Activated CD8-positive, alpha-beta memory T cell treated with anti-CD3 and anti-CD28 coated beads, Interleukin-2, amount 50 U/mL, for 48 hours (primary cell): ENCODE data around the gene RAD51AP1.

ENCODE experiments used
- DNase-seq: peaks from one replicate; pipeline ENCODE4 v3.0.0-alpha.2; 2020

Gene RAD51AP1

GRCh38 chr12:4552191-4552590 lies 13.5 kb downstream of the RAD51AP1 start:
- no peak for DNase-seq

- DNase-seq: no peak
Observed at GRCh38 chr12:4553943-4554342, 15.3 kb downstream of the RAD51AP1 start.

DNA sequence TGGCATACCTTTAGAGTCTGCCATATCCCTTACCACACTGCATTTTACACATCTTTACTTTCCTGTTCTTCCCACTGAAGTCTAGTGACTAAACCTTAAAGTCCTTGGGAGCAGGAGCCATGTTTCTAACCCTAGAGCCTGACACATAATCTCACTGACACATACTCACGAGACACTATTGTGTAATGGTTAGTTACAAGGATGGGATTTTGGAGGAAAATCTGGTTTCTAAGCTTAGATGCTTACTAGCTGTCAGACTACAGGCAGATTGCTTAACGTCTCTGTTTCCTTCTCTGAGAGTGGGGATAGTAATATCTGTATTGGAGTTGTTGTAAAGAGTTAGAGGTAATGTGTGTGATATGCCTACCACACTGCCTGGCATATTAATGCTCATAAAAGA lies 17.1 kb downstream of the RAD51AP1 start:
- no peak for DNase-seq

DNA sequence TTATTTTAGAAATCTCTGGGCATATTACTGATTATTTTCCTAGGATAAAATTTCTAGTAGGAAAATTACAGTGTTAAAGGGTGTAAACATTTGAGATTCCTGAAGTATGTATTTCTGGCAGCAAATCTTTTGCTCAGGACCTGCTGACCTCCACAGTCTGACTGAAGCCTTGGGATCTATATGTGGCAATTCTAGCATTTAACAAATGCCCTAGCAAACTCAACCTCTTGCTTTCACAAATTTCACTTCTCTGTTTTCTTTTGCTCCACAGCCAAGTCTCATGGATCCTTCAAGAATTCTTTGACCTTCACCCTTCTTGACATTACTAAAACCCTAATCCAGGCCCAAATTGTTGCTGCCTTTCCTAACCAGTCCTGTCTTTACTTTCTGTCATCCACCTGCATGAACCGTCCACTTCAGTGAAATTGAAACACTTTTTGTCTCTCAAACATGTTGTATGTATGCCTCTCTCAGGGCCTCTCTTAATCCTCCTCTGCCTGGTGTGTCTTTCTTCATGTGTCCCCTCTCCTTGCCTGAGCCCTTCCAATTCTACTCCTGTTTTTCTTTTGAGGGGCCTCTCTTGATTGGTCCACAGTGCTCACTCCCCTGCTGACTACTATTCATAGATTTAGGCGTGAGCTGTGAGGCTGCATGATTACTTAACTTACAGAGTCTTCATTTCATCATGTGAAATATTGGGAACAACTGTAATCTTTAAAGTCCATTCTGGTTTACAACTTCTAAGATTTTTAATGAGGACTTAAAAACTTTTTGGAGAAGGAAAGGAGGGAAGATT lies 18.2 kb downstream of the RAD51AP1 start:
- DNase-seq: no peak

DNA sequence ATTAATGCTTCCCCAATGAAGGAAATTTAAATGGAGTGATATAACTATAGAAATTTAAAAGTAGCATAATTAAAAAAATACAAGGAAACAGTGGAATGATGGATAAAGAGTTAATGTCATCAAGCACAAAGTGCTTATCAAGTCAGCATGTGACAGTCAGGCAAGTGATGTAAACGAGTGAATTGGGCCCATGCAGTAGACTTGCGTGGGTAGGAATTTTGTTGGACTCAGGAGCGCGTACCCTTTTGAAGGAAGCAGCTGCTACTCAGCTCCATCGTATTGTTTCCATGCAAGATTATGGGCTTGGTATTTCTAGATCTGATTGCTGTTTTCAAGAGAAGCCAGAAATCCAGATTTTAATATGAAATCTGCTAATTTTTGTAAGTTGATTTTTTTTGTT lies 18.9 kb downstream of the RAD51AP1 start:
- DNase-seq: no peak

- DNase-seq: no peak
Observed at GRCh38 chr12:4558171-4558570, 19.5 kb downstream of the RAD51AP1 start.

DNA sequence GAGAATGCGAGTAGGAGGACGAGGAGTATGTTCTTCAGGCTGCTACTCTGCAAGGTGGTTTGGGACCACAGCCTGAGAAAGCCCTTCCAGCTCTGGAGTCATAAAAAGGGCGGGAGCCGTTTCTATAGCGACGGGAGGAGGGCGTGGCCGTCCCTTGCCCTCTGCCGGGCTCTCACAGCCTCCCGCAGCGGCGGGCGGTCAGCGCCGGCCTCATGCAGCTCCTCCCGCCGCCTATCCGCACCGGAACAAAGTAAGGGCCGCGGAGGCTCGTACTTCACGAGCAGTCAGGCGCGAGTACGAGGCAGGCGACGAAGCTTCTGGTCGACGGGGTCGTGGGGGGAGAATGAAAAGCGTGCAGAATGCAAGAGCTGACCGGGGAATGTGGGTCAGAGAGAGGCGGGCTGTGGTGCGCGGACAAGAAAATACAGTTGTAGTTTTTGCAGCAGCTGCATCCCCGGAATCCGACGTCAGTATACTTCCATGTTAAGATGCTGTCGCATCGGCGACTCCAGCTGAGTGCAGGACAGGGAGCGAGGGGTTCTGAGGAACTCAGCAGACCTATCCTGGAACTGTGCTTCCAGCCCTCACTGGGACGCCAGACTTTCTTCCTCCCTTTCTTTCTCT lies 23.5 kb downstream of the RAD51AP1 start, which contains the start of gene DYRK4:
Gene DYRK4 (plus strand): TSS at position 175 of the 624 bp plus-strand sequence. CDS start 38 bp downstream, at position 213.
- DNase-seq: peak; percentile 52

- no peak for DNase-seq
Observed at GRCh38 chr12:4563336-4563735, 24.6 kb downstream of the RAD51AP1 start.

DNA sequence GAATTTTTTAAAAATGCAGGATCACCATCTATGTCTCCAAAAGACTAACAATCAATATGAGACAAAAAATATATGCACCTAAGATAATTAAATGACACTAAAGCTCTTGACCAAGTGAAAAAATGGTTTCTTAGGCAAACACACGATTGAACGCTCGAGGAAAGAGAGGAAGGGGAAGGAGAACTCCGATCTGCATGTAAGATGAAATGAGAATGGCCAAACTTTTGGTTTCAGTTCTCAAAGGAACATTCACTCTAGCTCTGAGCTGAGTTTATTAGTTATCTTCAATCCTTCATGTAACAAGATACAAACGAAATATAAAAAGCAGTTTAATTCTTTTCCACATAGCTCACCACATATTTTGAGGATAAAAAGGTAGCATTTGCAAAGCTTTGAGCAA lies 26.1 kb downstream of the RAD51AP1 start:
- no peak for DNase-seq

GRCh38 chr12:4566474-4566873 lies 27.8 kb downstream of the RAD51AP1 start:
- no peak for DNase-seq

DNA sequence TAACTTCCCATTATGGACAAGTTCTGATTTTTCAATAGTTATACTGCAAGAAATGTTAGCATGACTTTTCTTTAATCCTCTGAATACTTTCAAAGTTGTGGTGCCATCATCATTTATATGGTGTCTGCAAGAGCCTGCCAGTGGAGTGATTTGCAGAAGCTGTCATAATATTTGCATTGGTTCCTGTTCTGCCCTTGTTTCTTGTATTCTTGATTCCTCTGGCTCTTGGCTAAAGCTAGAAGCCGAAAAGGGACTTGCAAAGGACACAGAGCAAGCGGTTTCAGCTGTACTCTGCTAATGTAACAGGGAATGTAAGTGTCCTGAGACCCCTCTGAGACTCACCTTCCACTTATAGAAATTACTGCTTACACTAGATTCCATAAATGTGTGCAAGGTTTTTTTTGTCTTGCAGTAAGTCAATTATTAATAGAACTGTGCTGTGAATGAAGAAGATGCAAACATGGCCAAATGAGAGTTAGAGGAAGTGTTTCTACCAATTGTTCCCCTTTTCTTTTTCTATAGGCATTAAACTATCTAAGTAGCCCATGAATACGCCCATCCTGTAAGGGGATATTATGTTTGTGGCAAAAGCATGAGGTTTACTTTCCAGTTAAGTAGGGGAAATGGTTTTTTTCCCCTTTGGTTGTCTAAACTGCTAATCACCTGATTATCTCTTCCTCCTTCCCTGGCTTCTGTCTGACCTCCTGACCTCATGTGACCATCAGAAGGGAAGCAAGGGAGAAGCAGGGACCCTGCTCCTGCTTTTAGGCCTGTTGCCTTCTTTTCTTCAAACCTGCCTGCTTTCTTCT lies 28.6 kb downstream of the RAD51AP1 start:
- DNase-seq: no peak

GRCh38 chr12:4569261-4569660 lies 30.6 kb downstream of the RAD51AP1 start:
- DNase-seq: no peak

- DNase-seq: no peak
Observed at GRCh38 chr12:4572680-4573079, 34.0 kb downstream of the RAD51AP1 start.

DNA sequence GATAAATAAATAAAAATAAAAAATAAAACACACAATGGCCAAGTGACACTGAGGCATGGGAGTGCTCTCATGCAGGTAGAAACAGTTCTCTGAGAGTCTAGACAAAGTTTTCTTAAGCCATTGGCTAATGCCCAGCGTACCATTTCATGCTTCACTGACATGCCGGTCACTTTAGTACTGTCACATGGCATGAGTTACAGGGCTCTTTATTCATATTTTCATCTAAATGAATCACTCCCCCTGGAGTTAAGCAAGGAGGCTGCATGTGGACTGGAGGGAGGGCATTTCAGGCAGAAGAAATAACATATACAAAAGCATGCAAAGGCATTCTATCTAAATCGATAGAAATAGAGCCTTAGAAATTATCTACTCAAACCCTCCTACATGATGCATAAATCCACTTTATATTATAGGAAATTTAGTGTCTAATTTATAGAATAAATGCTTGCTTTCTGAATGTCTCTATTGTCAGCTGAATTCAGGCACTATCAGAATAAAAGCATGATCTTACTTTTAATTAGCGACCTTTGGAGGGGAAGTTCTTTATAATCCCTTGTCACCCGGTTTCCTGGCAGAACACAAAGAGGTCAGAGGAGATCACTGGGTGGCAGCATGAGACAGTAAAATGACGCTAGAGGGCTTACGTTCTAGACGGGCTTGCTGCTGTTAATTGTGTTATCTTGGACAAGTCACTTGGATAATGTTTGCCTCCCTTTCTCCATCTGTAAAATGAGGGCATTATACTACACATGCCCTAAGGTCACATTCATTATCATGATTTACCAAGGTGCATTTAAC lies 40.8 kb downstream of the RAD51AP1 start:
- no peak for DNase-seq

GRCh38 chr12:4580281-4580688 lies 41.6 kb downstream of the RAD51AP1 start:
- DNase-seq: no peak

DNA sequence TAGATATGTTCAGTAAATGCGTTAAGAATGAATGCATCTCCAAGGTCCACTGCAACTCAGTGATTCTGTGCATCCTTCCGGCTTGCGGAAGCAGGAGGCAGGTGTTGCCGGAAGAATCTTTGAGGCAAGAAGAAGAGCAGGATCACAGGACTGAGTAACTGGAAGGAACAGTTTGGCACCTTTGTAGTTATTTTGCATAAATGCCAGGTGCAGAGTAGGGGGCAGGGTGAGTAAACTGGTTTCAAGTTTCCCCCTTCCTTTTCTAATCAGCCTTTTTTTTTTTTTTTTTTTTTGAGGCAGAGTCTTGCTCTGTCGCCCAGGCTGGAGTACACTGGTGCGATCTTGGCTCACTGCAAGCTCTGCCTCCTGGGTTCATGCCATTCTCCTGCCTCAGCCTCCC lies 45.6 kb downstream of the RAD51AP1 start:
- DNase-seq: no peak

DNA sequence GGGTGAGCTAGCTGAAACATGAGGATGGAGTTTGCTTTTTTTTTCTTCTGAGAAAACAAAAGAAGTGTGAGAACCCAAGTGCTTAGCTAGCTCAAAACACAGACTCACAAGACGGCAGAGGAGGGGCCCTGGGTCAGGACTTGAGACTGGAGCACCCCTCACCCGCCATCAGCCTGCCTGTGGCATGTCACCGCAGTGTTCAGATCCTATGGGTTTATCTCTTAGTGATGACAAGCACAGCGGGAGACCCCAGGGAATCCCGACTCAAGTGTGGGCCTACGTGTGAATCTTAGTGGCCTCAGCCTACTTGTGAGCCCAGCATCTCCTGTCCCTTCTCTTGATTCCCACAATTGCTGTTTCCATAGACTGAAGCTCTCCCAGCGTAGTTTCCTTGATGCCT lies 46.2 kb downstream of the RAD51AP1 start:
- DNase-seq: no peak

GRCh38 chr12:4586500-4586899 lies 47.8 kb downstream of the RAD51AP1 start:
- DNase-seq: no peak

- DNase-seq: no peak
Observed at GRCh38 chr12:4587108-4587507, 48.4 kb downstream of the RAD51AP1 start.

- no peak for DNase-seq
Observed at GRCh38 chr12:4588916-4589315, 50.2 kb downstream of the RAD51AP1 start.

GRCh38 chr12:4589941-4590340 lies 51.3 kb downstream of the RAD51AP1 start:
- no peak for DNase-seq

DNA sequence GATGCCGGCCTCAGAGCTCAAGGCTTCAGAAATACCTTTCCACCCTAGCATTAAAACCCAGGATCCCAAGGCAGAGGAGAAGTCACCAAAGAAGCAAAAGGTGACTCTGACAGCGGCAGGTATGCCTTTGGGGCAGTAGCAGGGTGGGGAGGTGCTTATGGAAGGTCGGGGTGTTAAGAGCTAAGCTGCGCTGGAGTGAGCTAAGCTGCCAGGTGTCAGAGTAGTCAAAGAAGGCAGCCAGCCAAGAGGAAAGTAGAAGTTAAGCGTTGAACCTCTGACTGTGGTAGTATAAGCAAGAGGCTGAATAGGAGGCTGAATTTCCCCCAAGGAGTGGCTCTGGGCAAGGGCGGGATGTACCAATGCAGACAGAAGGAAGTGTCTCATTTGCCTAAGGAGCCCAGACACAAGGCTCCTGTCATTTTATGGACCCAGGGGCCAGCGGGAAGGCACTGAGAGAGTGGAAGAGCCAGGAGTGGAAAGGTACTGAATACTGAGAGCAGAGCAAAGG lies 52.5 kb downstream of the RAD51AP1 start:
- DNase-seq: no peak

- DNase-seq: no peak
Observed at GRCh38 chr12:4595881-4596280, 57.2 kb downstream of the RAD51AP1 start.
